Measurements from ENCODE around the gene RPLP2. TPM values are rescaled to one million over a fixed set of nuclear protein-coding genes. Genes with fewer than 3 reads are reported as not detected.
A peak's percentile ranks its signal among the peaks of the same experiment; 100 is the strongest.

Gene RPLP2
- total RNA-seq, 2 donors from 2014 or later, result 1,371 to 1,375 TPM

DNA sequence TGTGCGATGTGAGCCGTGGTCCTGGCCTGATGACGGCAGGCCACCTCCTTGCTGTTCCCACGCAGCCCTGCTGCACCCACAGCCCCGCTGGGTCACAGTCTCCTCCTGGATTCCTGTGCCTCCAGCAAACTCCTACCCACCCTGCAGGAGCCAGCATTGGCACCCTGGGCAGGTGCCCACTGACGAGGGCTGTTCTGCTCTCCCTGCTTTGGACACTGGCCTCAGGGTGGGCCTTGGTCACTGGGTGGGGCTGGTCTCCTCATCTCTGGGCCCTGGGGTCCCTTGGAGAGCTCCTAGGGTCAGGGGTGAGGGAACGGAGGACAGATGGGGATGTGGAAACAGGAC is 45.5 kb downstream of the RPLP2 start:
- DNase-seq (no peak), ATAC-seq (no peak)
- intact Hi-C loops (cut with DNase I), result loop anchor here in 1 of 2 donors (10.0 kb wide), 1 partner anchor 189 kb away; no protein-coding TSS in a partner anchor

DNA sequence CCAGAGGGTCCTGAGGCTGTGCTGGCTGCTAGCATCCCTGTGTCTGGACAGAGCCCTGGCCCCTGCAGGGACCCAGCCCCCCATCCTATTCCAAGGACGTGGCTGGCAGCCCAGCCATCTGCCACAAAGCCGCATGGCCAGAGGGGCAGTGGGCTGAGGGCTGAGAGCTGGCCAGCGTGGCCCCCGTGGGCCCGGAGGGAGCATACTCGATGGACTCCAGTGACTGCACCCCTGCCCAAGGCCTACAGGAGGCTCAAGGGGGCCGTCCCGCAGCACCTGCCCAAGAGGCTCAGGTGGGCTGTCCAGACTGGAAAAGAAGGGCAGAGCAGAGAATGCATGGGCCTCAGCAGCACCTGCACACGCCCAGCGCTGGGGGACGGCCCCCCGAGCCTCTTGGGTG is 46.0 kb downstream of the RPLP2 start:
- no peak for ATAC-seq
- no peak for DNase-seq
- intact Hi-C loops (cut with DNase I), result loop anchor here in 1 of 2 donors (10.0 kb wide), 1 partner anchor 189 kb away; no protein-coding TSS in a partner anchor

DNA sequence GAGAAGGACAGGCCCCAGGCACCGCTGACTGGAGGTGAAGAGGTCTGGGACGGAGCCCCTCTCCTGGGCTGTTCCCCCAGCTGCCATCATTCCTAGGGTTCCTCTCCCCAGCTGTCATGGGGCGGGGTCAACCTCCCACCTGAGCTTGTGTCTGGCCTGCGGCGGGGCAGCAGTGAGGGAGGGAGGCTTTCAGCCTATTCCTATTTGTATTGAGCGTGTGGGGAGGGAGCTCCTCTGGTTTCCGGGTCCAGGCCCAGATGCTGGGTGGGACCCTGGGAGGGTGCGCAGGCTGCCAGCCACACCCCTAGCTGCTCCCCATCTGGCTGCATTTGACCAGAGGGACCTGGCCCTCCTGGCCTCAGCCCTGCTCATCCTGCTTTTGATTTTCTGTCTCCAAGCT is 46.6 kb downstream of the RPLP2 start:
- DNase-seq (no peak), ATAC-seq (no peak)
- intact Hi-C loops (cut with DNase I), result loop anchor here in 1 of 2 donors (10.0 kb wide), 1 partner anchor 188 kb away; no protein-coding TSS in a partner anchor

DNA sequence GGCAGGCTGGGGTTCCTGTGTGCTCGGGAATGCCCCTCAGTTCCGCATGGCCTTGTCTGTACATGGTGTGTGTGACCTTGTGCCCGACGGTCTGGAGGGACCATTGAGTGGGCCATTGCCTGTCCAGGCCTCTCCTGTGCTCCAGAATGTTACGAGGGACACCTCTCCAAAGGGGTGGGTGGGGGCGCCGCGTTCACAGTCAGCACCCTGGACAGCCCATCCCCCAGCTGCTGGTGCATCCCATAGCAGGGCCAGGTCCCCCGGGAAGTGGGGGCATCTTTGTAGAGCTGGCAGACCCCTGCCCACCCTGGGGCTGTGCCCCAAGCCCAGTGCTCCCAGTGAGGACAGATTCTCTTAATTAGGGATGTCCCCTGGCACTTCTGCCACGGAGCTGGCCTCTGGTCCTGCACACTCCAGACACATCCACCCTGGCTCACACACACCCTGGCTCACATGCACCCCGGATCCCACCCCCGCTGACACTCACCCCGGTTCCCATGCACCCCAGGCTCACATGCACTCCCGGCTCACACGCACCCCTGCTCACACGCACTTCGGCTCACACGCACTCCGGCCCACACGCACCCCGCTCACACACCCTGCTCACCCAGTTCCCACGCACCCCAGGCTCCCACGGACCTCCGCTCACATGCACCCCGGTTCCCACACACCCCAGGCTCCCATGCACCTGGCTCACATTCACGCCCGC is 48.4 kb downstream of the RPLP2 start:
- intact Hi-C loops (cut with DNase I), result loop anchor here in 1 of 2 donors (10.0 kb wide), 1 partner anchor 187 kb away; no protein-coding TSS in a partner anchor
- ATAC-seq, result no peak

DNA sequence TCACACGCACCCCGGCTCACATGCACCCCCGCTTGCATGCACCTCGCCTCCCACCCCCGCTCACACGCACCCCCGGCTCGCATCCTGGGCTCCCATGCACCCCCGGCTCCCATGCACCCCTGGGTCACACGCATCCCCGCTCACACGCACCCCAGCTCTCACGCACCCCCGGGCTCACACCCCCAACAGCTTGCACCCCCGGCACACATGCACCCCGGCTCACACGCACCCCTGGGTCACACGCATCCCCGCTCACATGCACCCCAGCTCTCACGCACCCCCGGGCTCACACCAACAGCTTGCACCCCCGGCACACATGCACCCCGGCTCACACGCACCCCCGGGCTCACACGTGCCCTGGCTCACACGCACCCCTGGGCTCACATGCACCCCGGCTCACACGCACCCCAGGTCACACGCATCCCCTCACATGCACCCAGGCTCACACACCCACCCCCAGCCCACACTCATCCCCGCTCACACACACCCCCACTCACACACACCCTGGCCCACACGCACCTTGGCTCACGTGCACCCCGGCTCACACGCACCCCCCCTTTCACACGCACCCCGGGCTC is 49.1 kb downstream of the RPLP2 start:
- intact Hi-C loops (cut with DNase I), result loop anchor here in 1 of 2 donors (10.0 kb wide), 1 partner anchor 186 kb away; no protein-coding TSS in a partner anchor

More for the DNA sequence above, 48.4 kb downstream of the RPLP2 start:
- no peak for DNase-seq

DNA sequence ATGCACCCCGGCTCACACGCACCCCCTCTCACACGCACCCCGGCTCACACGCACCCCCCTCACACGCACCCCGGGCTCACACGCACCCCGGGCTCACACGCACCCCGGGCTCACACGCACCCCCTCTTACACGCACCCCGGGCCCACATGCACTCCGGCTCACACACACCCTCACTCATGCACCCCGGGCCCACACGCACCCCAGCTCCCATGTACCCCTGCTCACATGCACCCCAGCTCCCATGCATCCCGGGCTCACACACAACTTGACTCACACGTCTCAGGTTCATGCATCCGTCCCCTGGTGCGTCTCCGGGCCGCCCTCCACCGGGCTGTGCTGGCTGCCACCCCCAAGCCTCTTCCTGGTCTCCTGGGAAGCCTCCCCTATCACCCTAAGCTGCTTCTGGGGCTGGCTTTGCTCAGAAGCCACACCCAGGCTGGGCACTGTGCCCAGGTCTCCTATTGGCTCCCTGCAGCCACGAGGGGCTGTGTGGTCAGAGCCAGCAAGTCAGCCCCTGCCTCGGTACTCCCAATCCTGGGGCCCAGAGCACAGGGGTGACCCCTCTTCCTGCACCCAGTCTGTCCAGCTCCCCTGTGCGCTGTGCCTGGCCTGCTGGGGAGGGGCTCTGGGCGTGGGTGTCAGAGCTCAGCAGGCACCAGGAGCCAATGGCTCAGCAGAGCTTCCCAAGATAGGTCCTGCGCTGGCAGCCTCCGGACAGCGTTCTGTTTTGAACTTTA is 49.8 kb downstream of the RPLP2 start:
- DNase-seq (peak; percentile 88), ATAC-seq (peak; percentile 73 to 80)
- intact Hi-C loops (cut with DNase I), result loop anchor here in 1 of 2 donors (10.0 kb wide), 1 partner anchor 185 kb away; no protein-coding TSS in a partner anchor

More for the DNA sequence above, 49.1 kb downstream of the RPLP2 start:
- ATAC-seq (no peak), DNase-seq (no peak)

DNA sequence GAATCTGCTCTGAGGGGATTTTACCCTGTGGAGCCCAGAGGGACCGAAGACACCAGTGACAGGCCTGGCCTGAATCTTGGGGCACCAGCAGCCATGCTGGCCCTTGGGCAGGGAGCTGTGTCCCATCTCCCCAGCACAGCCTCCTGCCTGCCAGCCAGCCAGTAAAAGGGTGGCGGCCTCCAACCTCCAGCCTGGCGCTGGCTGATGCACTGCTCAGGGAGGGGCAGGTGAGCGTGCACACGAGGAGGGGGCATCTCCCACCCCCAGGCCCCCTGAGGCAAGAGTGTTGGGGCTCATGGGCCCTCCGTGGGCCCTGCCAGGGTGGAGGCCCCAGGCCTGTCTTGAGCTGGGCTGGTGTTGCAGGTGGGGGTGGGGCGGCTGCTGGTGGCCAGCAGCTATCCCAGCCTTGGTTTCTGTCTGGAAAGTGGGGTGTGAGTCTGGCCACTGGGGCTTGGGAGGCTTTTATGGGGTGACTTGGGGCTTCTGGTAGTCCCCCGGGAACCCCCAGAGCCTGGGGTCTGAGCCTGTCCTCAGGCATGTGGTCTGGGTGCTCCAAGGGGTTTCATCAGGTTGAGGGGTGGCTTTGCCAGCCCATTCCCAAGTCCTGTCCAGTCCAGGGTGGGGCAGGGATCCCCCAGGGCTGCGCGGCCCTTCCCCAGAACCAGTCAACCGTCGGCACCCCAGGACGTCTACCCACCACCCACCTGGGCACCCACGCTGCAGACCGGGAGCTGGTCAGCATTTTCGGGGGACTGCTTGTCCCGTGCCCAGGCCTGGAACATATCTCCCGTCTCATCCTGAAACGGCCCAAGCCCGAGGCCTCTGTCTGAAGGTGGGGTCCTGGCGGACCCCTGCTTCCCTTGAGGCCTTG is 50.7 kb downstream of the RPLP2 start:
- DNase-seq (no peak), ATAC-seq (no peak)
- intact Hi-C loops (cut with DNase I), result no loop called here

DNA sequence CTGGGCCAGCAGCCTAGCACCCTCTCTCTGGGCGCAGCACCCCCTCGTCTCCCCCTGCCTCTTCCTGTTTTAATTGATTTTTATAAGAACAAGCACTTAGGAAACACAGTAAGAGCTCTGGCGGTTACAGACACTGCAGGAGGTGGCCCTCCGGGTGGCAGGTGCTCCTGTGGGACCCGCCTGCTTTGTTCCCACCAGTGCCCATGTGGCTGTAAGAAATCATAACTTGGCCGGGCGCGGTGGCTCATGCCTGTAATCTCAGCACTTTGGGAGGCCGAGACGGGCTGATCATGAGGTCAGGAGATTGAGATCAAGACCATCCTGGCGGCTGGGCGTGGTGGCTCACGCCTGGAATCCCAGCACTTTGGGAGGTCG is 51.3 kb downstream of the RPLP2 start:
- ATAC-seq, result no peak
- no peak for DNase-seq
- intact Hi-C loops (cut with DNase I), result no loop called here

DNA sequence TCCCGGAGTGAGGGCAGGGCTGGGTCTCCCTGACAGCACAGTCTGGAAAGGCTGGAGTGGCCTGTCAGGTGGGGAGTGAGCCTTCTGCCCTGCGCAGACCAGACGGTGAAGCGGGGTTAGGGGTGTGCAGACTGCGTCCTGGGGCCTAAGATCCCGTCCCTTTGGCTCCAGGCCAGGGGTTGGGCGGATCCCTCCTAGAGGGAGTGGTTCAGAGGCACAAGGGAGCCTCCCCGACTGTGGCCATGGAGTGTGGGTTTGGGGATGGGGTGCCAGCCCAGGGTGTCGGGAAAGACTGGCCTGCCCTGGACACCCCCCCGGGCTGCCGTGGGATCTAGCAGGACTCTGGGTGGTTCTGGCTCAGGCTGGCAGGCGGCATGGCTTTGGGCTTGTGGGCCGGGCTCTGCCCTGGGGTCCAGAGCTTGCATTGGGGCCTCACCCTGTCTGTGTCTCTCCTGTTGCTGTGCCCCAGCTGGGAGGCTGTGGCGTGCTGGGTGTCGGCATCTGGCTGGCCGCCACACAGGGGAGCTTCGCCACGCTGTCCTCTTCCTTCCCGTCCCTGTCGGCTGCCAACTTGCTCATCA is 52.4 kb downstream of the RPLP2 start:
- peak; percentile 65 for DNase-seq
- peak; percentile 2 to 8 for ATAC-seq
- intact Hi-C loops (cut with DNase I), result no loop called here

Other genes with a start within 250 kb of the RPLP2 start
- gene LMNTD2, start 249.2 kb upstream of the RPLP2 start, total RNA-seq, result 1 to 10 TPM in 1 of 2 donors, under 1 TPM in 1; 0.58 to 1.1 TPM
- gene RASSF7, start 249.0 kb upstream of the RPLP2 start, total RNA-seq, result 1 to 10 TPM; 3.2 to 4.4 TPM
- gene PHRF1, start 233.5 kb upstream of the RPLP2 start, total RNA-seq, result 10 to 100 TPM; 17.3 to 21.5 TPM
- gene IRF7, start 194.0 kb upstream of the RPLP2 start, total RNA-seq, result 10 to 100 TPM; 12.1 to 24.3 TPM
- not detected for gene CDHR5, start 185.0 kb upstream of the RPLP2 start, total RNA-seq
- not detected for gene SCT, start 182.8 kb upstream of the RPLP2 start, total RNA-seq
- gene DRD4, start 172.7 kb upstream of the RPLP2 start, total RNA-seq, result under 1 TPM; 0.15 to 0.29 TPM
- gene DEAF1, start 114.7 kb upstream of the RPLP2 start, total RNA-seq, result 10 to 100 TPM; 19.2 to 21.1 TPM
- gene TMEM80, start 114.2 kb upstream of the RPLP2 start, total RNA-seq, result 10 to 100 TPM; 11.3 to 15.6 TPM
- gene EPS8L2, start 103.7 kb upstream of the RPLP2 start, total RNA-seq, result 1 to 10 TPM; 6.5 to 8.0 TPM
- 100 to 1,000 TPM; 107 to 121 TPM for gene TALDO1, start 62.5 kb upstream of the RPLP2 start, total RNA-seq
- 10 to 100 TPM; 29.8 to 43.5 TPM for gene GATD1, start 32.5 kb upstream of the RPLP2 start, total RNA-seq
- under 1 TPM in 1 of 2 donors, not detected in 1; 0.58 TPM for gene CEND1, start 19.9 kb upstream of the RPLP2 start, total RNA-seq
- gene SLC25A22, start 11.7 kb upstream of the RPLP2 start, total RNA-seq, result 10 to 100 TPM in 1 of 2 donors, 1 to 10 TPM in 1; 6.5 to 11.6 TPM
- gene PIDD1, start 4.7 kb upstream of the RPLP2 start, total RNA-seq, result 1 to 10 TPM; 8.5 to 9.1 TPM
- gene PNPLA2, start 8.9 kb downstream of the RPLP2 start, total RNA-seq, result 100 to 1,000 TPM; 316 to 372 TPM
- 10 to 100 TPM; 18.9 to 27.7 TPM for gene CRACR2B, start 18.0 kb downstream of the RPLP2 start, total RNA-seq
- 100 to 1,000 TPM; 382 to 489 TPM for gene CD151, start 23.0 kb downstream of the RPLP2 start, total RNA-seq
- 100 to 1,000 TPM; 163 to 202 TPM for gene POLR2L, start 32.6 kb downstream of the RPLP2 start, total RNA-seq
- 10 to 100 TPM; 46.1 to 63.5 TPM for gene TSPAN4, start 32.9 kb downstream of the RPLP2 start, total RNA-seq
- 10 to 100 TPM; 58.7 to 64.6 TPM for gene CHID1, start 100.8 kb downstream of the RPLP2 start, total RNA-seq
- gene AP2A2, start 115.9 kb downstream of the RPLP2 start, total RNA-seq, result 10 to 100 TPM; 58.1 to 58.6 TPM
- gene MUC6, start 226.8 kb downstream of the RPLP2 start, total RNA-seq, result not detected

Measured in left cardiac atrium (tissue), 4 donors.